Measurements from ENCODE around the gene MTERF2.
"Not testable (repeated sequence)": the region's sequence is repeated elsewhere in the genome, so short reads cannot be mapped to it uniquely, and the experiment has no call there.

MTERF2 gene, protein sequence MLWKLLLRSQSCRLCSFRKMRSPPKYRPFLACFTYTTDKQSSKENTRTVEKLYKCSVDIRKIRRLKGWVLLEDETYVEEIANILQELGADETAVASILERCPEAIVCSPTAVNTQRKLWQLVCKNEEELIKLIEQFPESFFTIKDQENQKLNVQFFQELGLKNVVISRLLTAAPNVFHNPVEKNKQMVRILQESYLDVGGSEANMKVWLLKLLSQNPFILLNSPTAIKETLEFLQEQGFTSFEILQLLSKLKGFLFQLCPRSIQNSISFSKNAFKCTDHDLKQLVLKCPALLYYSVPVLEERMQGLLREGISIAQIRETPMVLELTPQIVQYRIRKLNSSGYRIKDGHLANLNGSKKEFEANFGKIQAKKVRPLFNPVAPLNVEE

GRCh38 chr12:106986625-106987389 lies at the start of gene MTERF2:
Gene MTERF2, minus strand, starts transcription at chr12:106987146. Its CDS starts 8,432 bp downstream, at chr12:106978714.
- DNase-seq: peak; percentile 84 to 93

- DNase-seq: no peak
Measured at GRCh38 chr12:107035733-107036132, 48.8 kb upstream of the MTERF2 start.

GRCh38 chr12:107033758-107034739 lies 47.1 kb upstream of the MTERF2 start:
- DNase-seq: no peak

GRCh38 chr12:107032266-107032665 lies 45.3 kb upstream of the MTERF2 start:
- no peak for DNase-seq

DNA sequence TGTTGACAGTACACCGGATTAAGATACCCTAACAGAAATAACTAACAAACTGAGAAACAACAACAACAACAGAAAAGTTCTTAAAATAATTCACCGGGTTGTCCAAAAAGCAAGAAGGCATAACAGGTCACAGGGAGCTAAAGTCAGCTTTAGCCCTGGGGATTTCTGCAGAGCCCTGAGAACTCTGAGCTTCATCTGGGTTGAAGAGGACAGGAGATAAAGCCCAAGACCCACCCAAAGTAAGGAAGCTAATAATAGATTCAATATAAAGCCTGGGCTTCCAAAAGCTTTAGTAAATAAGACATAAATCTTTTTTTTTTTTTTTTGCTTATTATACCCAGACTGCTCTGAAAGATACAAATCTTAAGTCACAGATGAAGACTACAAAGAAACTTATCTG lies 44.1 kb upstream of the MTERF2 start:
- DNase-seq: no peak

GRCh38 chr12:107029081-107029480 lies 42.1 kb upstream of the MTERF2 start:
- no peak for DNase-seq

DNA sequence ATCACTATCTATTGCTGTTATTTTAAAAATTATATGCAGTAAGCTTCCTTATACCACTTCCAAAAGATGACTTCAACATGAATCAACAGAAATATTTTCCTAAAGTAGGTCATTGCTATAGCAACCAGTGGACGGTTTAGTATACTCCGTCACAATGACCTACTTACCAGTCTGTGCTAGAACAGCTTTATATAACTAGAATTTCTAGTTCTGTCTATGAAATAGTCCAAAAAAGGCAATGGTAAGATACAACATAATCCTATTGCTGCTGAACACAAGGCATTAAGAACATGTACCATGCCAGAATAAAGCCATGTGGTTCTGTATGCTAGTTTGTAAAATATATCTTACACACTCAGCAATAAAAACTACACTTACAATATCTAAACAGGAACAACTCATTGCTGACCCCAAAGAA lies 40.7 kb upstream of the MTERF2 start:
- peak in 1 of 2 experiments; percentile 19 for DNase-seq

DNA sequence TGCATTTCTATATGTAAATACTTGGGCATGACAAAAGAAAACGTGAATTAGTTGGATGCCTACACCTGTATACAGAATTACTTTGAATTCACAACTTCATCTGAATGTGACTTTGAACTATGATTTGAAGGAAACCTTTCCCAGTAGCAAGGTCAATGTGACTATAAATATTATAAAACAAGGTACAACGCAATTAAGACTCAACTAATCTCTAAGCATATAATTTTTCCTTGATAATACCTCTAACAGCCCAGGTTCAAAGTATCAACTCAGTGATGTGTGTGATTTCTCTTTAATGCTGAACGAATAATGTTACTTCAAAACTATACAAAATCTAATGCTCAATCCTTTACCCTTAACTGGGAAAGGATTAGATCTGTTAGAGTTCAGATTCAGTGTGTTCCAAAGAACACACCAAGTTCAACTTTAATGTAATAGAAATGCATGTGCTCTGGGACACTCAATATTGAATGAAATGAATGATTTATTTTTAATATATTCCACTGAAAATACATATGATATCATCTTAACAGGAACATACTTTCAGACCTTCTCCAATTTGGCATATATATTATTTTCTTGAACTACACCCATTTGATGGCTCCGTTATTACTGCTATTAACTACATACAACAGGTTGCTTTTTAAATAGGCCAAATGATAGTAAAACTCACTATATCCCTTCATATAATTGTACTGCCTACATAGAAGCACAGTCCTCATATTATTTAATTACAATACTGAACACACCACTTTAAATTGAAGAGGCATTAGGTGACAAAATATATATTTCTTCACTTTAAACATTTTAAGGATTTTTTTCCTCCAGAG lies 40.1 kb upstream of the MTERF2 start:
- DNase-seq: no peak

DNA sequence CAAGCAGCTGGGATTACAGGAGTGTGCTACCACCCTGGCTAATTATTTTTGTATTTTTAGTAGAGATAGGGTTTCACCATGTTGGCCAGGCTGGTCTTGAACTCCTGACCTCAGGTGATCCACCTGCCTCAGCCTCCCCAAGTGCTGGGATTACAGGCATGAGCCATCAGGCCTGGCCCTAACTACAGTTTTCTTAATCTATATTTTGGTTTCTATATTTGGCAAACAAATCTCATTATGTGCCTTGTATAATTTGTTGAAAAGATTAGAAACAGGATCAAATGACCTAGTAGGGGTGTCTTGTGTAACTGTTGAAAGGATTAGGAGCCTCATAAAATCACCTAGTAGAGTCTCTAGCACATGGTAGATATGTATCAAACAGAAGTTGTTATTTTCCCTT lies 39.4 kb upstream of the MTERF2 start:
- DNase-seq: peak; percentile 30 to 66

GRCh38 chr12:107025671-107026070 lies 38.7 kb upstream of the MTERF2 start:
- DNase-seq: no peak

GRCh38 chr12:107019546-107019945 lies 32.6 kb upstream of the MTERF2 start:
- no peak for DNase-seq

GRCh38 chr12:107017042-107017441 lies 30.1 kb upstream of the MTERF2 start:
- no peak for DNase-seq

GRCh38 chr12:107014055-107014454 lies 27.1 kb upstream of the MTERF2 start:
- peak in 1 of 2 experiments; percentile 1 for DNase-seq

DNA sequence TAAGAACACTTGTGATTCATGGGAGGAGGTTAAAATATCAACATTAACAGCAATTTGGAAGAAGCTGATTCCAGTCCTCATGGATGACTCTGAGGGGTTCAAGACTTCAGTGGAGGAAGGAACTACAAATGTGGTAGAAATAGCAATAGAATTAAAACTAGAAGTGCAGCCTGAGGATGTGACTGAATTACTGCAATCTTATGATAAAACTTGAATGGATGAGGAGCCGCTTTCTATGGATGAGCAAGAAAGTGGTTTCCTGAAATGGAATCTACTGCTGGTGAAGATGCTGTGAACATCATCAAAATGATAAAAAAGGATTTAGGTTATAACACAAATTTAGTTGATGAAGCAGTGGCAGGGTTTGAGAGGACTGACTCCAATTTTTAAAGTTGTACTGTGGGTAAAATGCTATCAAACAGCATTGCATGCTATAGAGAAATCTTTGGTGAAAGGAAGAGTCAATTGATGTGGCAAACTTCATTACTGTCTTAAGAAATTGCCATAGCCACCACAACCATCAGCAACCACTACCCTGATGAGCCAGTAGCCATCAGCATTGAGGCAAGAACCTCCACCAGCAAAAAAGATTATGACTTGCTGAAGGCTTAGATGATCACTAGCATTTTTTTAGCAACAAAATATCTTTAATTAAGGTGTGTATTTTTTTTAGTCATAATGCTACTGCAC lies 25.9 kb upstream of the MTERF2 start:
- DNase-seq: no peak

DNA sequence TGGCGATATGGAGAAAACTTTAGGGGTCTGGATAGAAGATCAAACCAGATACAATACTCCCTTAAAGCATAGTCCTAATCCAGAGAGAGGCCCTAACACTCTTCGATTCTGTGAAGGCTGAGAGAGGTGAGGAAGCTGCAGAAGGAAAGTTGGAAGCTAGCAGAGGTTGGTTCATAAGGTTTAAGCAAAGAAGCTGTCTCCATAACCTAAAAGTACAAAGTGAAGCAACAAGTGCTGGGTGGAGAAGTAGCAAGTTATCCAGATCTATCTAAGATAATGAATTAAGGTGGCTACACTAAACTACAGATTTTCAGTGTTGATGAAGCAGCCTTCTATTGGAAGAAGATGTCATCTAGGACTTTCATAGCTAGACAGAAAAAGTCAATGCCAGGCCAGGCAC lies 24.6 kb upstream of the MTERF2 start:
- DNase-seq: no peak

GRCh38 chr12:107007411-107007810 lies 20.5 kb upstream of the MTERF2 start:
- DNase-seq: no peak

GRCh38 chr12:107002665-107003064 lies 15.7 kb upstream of the MTERF2 start:
- DNase-seq: not testable (repeated sequence)

DNA sequence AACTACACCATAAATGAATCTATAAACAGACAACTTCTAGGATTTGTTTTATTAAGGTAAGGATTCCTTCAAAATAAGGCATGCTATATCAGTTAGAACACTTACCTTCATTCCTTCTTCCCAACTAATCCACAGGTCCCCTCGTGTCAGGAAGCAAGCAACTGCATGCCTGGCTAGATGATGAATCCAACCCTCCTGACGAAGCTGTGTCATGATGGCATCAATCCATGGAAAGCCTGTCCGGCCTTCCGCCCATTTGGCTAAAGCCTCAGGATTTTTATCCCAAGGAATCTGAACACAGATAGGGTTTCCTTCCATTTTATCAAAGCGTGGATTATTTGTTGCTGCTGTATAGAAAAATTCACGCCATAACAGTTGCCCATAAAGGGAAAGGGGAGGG lies 12.5 kb upstream of the MTERF2 start:
- no peak for DNase-seq

DNA sequence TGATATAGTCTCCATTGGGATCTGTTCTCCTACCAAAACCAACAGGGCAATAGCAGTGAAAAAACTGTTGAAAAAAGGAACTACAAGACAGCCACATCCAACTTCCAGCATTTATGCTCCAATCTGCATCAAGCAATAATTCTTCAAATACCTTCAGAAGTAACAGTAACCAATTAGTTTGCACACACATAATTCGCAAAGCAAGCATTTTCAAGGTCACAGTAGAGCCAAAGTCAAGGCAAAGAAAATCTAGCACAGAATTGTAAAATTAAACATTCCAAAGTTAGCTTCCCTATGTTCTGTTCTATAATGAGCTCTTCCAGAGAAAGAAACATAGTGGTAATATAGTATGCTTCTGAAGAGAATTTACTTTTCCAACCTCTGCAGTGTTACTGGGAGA lies 11.0 kb upstream of the MTERF2 start:
- no peak for DNase-seq

DNA sequence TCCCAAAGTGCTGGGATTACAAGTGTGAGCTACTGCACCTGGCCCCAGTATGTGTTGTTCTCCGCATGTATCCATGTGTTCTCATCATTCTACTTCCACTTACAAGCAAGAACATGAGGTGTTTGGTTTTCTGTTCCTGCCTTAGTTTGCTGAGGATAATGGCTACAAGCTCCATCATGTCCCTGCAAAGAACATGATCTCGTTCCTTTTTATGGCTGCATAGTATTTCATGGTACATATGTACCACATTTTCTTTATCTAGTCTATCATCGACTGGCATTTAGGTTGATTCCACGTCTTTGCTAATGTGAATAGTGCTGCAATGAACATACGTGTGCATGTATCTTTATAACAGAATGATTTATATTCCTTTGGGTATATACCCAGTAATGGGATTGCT lies 9.2 kb upstream of the MTERF2 start:
- DNase-seq: not testable (repeated sequence)

DNA sequence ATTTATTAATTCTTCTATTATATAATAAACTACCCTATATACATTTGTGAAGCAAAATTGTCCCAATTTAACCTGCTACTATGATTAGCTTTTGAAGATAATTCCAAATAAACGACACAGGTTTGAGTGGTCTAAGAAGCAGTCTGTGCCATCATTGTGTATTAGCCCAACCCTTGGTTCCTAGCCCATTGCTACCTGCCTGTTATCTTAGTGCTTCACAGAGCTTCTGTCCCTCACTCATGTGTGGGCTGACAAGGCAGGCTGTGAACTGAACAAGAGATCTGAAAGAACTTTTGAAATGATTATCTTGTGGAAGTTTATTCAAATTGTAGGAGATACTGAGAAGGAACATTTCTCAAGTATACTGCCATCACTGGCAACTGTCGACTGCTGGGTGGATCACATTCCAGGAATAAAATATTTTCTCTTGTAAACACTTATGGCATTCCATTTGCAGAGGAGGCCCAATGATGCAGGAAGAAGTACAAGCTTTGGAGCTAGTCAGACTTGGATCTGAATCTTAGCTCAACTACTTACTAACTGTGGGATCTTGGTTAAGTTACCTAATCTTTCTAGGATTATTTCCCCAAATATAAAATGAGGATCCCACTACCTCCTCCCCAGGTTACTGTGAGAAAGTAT lies 7.8 kb upstream of the MTERF2 start:
- DNase-seq: no peak
